ENCODE results near the gene TAF8.
A peak's percentile ranks its signal among the peaks of the same experiment; 100 is the strongest.

TAF8 gene

DNA sequence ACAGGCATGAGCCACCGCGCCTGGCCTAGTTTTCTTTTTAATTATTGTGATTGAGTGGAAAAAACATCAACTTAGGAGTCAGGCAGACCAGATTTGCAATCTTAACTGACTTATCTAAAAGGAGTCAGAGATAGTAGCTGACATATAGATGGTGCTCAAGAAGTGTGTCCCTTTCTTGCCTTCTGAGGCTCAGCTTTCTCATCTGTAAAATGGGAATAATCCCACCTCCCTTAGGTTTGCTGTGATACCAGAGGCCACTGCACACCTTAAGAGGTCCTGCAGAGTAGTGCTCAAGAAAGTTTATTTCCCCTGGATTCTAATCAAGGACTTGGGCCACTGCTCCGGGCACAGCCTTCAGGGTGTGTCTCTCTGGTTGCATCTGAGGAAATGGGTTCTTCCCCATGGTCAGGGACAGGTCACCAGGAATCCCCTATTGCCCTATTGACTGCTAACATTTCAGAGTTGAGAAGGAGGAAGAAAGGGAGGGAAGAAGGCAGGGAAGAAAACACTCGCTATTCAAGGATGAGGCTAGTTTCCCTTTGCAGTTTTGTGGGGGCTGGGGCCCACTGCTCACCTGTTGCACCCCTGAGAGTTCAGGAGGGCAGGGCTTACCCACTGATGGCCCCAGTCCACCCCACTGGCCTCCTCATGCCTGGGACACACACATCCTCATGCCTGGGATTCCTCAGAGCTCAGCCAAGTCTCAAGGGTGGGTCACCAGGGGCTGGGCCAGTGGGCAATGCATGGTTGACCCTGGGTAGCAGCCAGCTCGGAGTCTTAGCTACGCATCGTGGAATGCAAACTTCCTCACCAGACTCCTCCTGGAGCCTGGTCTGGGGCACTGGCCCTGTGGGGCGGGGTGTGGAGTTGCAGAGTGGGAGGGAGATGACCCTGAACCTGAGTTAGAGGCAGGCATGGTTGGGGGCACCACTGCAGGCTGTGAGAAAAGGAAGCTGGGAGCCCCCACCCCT, 70.9 kb downstream of the TAF8 start:
- TF ChIP-seq, protein P1, sequence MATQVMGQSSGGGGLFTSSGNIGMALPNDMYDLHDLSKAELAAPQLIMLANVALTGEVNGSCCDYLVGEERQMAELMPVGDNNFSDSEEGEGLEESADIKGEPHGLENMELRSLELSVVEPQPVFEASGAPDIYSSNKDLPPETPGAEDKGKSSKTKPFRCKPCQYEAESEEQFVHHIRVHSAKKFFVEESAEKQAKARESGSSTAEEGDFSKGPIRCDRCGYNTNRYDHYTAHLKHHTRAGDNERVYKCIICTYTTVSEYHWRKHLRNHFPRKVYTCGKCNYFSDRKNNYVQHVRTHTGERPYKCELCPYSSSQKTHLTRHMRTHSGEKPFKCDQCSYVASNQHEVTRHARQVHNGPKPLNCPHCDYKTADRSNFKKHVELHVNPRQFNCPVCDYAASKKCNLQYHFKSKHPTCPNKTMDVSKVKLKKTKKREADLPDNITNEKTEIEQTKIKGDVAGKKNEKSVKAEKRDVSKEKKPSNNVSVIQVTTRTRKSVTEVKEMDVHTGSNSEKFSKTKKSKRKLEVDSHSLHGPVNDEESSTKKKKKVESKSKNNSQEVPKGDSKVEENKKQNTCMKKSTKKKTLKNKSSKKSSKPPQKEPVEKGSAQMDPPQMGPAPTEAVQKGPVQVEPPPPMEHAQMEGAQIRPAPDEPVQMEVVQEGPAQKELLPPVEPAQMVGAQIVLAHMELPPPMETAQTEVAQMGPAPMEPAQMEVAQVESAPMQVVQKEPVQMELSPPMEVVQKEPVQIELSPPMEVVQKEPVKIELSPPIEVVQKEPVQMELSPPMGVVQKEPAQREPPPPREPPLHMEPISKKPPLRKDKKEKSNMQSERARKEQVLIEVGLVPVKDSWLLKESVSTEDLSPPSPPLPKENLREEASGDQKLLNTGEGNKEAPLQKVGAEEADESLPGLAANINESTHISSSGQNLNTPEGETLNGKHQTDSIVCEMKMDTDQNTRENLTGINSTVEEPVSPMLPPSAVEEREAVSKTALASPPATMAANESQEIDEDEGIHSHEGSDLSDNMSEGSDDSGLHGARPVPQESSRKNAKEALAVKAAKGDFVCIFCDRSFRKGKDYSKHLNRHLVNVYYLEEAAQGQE (IDR thresholded peaks at IDR 0.05; ENCODE audit: insufficient replicate concordance, low read depth): no peak
- no peak for TF ChIP-seq SPI1 (IDR thresholded peaks at IDR 0.05; ENCODE audit: borderline replicate concordance, low read depth)
- no peak for TF ChIP-seq POLR2AphosphoS5 (IDR thresholded peaks at IDR 0.05; ENCODE audit: low read depth)
- TF ChIP-seq GABPA (IDR thresholded peaks at IDR 0.05; ENCODE audit: low read depth): no peak
- TF ChIP-seq, protein P2, sequence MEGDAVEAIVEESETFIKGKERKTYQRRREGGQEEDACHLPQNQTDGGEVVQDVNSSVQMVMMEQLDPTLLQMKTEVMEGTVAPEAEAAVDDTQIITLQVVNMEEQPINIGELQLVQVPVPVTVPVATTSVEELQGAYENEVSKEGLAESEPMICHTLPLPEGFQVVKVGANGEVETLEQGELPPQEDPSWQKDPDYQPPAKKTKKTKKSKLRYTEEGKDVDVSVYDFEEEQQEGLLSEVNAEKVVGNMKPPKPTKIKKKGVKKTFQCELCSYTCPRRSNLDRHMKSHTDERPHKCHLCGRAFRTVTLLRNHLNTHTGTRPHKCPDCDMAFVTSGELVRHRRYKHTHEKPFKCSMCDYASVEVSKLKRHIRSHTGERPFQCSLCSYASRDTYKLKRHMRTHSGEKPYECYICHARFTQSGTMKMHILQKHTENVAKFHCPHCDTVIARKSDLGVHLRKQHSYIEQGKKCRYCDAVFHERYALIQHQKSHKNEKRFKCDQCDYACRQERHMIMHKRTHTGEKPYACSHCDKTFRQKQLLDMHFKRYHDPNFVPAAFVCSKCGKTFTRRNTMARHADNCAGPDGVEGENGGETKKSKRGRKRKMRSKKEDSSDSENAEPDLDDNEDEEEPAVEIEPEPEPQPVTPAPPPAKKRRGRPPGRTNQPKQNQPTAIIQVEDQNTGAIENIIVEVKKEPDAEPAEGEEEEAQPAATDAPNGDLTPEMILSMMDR (IDR thresholded peaks at IDR 0.05; ENCODE audit: insufficient read depth, low read length): no peak
- Histone ChIP-seq H3K27me3 (ENCODE audit: insufficient read depth, poor library complexity, severe bottlenecking) (no peaks in the 10 kb centered on the region), H3K27ac (replicated peaks) (no peak overlapping the region), H3K4me3 (replicated peaks; ENCODE audit: insufficient read depth, low read length) (no peak overlapping the region)
- no peak for DNase-seq (ENCODE audit: low read depth in 1 of 2, low spot score in 1 of 2)

DNA sequence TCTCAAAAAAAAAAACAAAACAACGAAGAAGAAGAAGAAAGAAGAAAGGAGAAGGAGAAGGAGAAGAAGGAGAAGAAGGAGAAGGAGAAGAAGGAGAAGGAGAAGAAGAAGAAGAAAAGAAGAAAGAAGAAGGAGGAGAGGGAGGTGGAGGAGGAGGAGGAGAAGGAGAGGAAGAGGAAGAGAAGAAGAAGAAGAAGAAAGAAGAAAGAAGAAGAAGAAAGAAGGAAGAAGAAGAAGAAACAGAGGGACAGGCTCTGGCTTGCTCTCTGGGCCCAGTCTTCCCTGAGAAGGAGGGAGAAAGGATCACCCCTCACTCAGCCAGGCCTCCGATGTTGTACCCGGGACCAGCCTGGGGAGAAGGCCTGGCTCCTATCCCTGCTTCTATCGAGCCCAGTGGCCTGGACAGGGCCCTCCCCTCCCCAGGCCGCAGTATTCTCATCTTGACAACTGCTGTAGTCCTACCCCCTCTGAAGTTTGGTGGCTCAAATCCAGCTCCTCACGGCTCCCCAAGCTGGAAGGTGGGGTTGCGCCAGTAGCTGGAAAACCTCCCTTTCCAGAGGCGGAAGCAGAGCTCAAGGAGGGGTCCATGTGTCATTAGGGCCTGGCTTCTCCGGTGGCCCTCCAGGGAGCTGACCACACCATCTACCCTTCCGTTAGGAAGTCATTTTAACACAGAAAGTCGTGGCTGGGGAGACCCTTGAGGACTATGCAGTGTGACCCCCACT, 73.2 kb downstream of the TAF8 start:
- H3K27me3 ChIP-seq (ENCODE audit: insufficient read depth, poor library complexity, severe bottlenecking): no peaks in the 10 kb centered on the region
- DNase-seq (ENCODE audit: low read depth in 1 of 2, low spot score in 1 of 2): no peak
- H3K4me3 ChIP-seq (replicated peaks; ENCODE audit: insufficient read depth, low read length): no peak overlapping the region
- no peak for TF ChIP-seq SPI1 (IDR thresholded peaks at IDR 0.05; ENCODE audit: borderline replicate concordance, low read depth)
- no peak for TF ChIP-seq POLR2AphosphoS5 (IDR thresholded peaks at IDR 0.05; ENCODE audit: low read depth)
- no peak for TF ChIP-seq GABPA (IDR thresholded peaks at IDR 0.05; ENCODE audit: low read depth)
- H3K27ac ChIP-seq (replicated peaks): no peak overlapping the region

DNA sequence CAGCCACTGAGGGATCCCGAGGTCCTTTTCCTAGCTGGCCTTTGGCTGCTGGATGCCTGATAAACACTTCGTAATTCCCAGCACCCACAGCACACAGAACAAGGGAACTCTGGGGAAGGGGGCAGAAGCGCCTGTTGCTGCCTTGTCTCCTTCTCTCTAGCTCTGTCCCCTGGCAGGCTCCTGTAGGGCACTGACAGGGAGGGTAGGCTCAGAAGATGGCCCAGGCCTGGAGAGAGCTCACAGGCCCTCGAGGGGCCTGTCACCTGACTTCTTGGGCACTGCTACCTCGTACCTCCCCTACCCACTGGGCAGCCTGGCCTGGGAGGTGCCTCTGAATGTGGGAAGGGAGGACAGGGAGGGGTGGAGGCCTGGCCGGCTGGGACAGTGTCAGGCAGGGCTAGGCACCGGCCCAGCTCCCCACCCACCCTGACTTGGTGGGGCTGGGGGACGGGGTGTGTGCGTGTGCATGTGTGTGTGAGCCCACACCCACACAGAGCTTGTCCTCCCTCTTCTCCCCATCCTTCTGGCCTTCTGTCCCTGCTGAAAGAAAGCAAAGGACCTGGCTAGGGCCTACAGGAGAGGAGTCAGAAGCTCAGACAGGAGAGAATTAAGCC, 74.0 kb downstream of the TAF8 start:
- Histone ChIP-seq H3K27me3 (ENCODE audit: insufficient read depth, poor library complexity, severe bottlenecking) (no peaks in the 10 kb centered on the region), H3K27ac (replicated peaks) (no peak overlapping the region), H3K4me3 (replicated peaks; ENCODE audit: insufficient read depth, low read length) (no peak overlapping the region)
- TF ChIP-seq POLR2AphosphoS5 (IDR thresholded peaks at IDR 0.05; ENCODE audit: low read depth) (no peak), GABPA (IDR thresholded peaks at IDR 0.05; ENCODE audit: low read depth) (no peak), SPI1 (IDR thresholded peaks at IDR 0.05; ENCODE audit: borderline replicate concordance, low read depth) (no peak)
- TF ChIP-seq, protein P2 (IDR thresholded peaks at IDR 0.05; ENCODE audit: insufficient read depth, low read length): no peak
- no peak for DNase-seq (ENCODE audit: low read depth in 1 of 2, low spot score in 1 of 2)

DNA sequence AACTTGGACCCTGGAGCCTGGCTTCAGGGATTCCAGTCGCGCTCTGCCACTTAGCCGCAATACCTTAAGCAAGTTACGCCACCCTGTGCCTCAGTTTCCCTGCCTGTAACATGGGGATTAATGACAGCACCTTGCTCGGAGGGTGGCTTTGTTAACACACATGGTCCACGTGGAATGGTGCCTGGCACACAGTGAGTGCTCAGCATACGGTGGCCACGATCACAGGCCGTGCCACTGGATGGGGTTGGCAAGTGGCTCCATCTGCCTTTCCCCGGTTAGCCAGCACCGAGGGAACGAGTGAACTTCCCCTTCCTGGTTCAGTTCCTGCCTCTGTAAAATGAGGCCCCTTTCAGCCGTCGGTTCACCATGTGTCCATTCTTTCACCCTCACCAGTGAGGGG, 74.9 kb downstream of the TAF8 start:
- H3K27me3 ChIP-seq (ENCODE audit: insufficient read depth, poor library complexity, severe bottlenecking): no peaks in the 10 kb centered on the region
- DNase-seq (ENCODE audit: low read depth in 1 of 2, low spot score in 1 of 2): peak in 1 of 2 experiments; percentile 49
- no peak overlapping the region for H3K4me3 ChIP-seq (replicated peaks; ENCODE audit: insufficient read depth, low read length)
- peak overlapping the region; percentile 40 for H3K27ac ChIP-seq (replicated peaks)
- no peak for TF ChIP-seq GABPA (IDR thresholded peaks at IDR 0.05; ENCODE audit: low read depth)
- no peak for TF ChIP-seq SPI1 (IDR thresholded peaks at IDR 0.05; ENCODE audit: borderline replicate concordance, low read depth)
- TF ChIP-seq POLR2AphosphoS5 (IDR thresholded peaks at IDR 0.05; ENCODE audit: low read depth): no peak
- TF ChIP-seq, protein P1 (IDR thresholded peaks at IDR 0.05; ENCODE audit: insufficient replicate concordance, low read depth): no peak
- TF ChIP-seq, protein P2 (IDR thresholded peaks at IDR 0.05; ENCODE audit: insufficient read depth, low read length): no peak
